Superior temporal gyrus (tissue), 1 donor: ENCODE results near the gene KRTAP5-1.

Experiments used
- DNase-seq: peaks from one replicate; pipeline ENCODE4 v3.0.0-alpha.2; 2016; ENCODE audit errors: extremely low spot score

The KRTAP5-1 gene

DNA sequence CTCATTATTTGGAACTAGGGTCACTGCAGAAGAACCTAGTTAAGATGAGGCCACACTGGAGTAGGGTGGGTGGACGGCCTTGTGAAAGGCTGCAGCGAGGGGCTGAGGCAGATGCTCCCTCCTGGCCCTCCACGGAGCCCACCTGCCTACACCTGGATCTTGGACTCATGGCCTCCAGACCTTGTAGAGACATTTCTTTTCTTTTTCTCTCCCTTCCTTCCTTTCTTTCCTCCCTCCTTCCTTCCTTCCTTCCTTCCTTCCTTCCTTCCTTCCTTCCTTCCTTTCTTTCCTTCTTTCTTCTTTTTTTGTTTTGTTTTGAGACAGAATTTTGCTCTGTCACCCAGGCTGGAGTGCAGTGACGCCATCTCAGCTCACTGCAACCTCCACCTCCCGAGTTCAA is 39.7 kb downstream of the KRTAP5-1 start:
- no peak for DNase-seq

DNA sequence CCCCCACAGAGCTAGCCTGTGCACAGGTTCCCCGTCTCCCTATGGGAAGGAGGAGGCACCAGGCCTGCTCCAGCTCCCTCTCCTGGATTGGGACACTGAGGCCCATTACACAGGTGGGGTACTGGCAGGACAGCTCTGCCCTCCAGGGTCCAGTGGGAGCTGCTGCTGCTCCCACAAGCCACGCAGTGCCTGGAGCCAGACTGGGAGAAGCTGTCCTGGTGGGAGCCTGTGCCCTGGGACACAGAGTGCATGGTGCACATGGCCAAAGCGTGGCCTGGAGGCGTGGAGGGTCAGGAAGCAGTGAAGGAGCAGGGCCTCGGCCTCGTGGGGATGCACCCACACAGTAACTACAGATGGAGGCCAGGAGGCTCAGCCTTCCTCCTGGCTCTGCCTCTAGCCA is 40.5 kb downstream of the KRTAP5-1 start:
- DNase-seq: no peak

DNA sequence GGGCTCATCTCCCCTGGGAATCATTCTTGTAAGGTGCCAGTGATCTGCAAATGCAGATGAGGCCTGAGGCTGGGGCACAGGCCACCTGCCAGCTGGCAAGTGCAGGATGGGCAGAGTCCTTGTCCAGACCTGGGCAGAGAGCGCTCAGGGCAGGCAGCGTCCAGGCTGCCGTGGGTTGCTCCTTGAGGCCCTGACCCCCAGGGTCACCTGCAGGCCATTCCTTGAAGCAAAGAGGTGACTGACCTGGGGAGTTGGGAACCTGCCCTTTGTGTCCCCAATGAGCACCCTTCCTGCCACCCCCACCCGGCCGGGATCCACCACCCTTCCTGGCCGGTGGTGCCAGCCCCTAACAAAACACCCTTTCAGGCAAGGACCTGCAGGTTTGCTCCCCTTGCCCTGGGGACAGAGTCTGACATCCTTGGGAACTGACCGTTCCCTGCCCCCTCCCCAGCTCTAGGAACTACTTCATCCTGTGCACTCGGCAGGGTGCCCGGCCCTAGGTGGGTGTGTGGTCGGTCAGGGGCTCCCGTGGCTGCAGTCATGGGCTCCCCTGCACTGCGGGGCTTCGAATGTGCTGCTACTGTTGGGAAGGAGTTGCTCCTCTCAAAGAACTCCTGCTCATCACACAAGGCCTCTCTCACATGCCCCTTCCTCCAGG is 41.3 kb downstream of the KRTAP5-1 start:
- DNase-seq: no peak

DNA sequence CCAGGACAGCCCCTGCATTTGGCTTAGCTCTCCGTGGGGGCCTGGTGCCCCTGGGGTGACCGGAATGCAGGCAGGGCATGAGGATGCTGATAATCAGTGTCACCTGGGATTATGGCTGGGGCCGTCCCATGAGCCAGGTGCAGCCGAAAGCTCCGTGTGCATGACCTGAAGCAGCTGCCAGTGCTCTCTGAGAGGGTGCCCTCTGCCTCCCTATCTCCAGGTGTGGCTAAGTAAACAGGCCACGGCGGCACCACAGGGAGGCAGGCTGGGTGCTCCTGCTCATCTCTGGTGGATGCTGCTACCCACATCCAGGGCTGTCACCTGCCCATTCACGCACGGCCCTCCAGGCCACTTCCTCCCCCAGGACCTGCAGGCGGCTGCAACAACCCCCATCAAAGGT is 42.8 kb downstream of the KRTAP5-1 start:
- DNase-seq: no peak

DNA sequence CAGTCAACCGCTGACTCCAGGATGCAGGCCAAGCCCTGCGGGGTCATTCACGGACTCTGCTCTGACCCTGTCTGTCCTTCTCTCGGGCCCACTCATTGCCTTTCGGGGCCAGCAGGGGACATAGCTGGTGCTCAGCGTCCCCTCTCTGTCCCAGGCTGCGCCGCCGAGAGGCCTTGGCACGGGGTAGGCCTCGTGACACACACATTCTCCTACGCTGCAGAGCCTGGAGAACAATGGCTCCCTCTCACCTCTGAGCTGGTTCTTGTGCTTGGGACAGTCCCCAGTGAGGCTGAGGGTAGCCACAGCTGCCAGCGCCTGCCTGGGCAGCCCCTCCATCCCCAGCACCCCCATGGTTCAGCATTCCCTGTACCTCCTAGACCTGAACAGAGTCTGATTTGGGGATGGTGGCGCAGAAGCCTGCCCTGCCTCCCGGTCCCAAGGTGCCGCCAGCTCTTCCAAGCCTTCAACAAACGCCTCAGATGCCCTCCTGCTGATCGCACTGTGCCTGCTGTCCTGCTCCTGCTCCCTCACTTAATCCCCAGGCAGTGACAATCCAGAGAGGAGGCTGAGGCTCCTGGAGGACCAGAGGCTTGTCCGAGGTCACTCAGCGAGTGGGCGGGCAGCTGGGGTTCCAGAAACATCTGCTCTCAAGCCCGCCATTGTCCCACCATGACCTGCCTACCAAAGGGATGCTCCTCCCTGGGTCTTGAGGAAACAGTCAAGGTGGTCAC is 43.4 kb downstream of the KRTAP5-1 start:
- DNase-seq: peak; percentile 92

DNA sequence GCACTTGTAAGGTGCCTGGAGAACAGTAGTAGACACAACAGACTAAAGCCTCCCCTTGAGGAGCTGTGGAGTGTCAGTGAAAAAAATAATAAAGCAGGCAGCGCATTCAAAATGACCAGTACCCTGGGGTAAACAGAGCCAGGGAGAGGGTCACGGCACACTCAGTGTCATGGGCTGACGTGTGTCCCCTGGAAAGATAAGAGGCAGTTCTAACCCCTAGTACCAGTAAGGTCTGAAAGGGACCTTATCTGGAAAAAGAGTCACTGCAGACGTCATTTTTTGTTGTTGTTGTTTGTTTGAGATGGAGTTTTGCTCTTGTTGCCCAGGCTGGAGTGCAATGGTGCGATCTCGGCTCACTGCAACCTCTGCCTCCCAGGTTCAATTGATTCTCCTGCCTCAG is 45.0 kb downstream of the KRTAP5-1 start:
- no peak for DNase-seq

DNA sequence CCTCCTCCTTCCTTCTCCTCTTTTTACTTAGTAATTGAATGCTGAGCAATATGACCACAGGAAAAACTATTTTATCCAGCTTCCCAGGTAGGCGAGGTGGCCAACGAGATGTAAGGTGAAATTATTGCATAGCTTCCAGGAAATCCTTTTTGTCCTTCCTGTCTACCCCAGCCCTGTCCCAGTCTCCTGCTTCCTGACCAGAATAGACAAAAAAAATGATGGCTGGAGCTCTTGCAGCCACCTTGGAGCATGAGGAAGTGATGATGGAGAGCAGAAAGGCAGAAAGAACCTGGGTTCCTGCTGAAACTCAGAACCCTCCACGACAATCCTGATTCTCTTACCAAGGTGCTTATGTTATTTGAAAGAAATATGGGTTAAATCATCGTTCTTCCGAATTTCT is 46.9 kb downstream of the KRTAP5-1 start:
- no peak for DNase-seq

DNA sequence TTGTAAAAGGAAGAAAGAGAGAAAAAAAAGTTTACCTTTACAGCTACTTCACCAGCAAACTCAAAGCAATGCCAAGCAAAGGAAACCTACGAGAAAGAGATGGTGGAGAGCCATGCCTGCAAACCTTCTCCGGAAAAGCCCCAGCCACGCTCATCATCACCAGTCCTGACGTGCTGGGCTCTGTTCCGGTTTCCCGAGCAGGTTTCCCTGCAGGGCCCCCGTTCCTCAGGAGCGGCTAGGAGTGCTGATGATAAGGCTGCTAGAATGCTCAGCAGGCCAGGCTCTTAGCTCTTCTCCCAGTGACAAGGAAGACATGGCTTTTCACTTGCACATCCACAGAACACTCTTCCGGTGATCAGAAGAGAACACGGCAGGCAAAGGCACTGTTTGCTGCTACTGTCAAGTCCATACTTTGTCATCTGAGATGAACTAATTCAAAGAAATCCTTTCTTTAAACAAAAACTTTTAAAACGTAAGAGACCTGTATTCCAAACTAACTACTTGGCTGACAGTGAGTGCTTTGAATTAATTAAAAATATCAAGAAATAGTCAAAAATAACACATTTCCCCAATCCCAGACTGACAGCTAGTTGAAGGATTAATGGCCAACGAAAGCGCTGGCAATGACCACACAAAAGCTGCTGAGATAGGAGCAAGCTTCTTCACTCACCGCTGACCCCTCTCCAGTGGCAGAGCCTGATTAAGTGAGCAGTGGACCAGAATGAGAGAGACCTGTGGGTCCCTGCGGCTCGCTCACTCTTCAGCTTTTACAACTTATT is 48.8 kb downstream of the KRTAP5-1 start:
- DNase-seq: no peak

DNA sequence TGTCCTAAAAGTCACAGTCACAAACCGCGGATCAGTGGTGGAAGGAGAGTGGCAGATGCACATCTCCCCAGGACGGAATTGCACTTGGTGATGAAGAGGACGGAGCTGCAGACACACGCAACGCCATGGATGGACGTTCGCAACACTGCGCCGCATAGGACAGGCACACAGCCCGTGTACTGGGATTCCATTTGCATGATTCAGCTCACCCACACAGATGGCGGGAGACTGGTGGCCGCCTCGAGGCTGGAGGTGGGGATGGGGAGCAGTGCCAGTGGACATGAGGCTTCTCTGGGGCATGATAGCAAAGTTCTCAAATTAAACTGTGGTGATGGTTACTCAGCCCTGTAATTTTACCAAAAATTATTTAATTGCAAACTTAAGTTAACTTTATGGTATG is 50.4 kb downstream of the KRTAP5-1 start:
- no peak for DNase-seq
